ENCODE measurements around the gene BCAS3.
"Not testable (repeated sequence)": the region's sequence is repeated elsewhere in the genome, so short reads cannot be mapped to it uniquely, and the experiment has no call there.

Gene BCAS3

DNA sequence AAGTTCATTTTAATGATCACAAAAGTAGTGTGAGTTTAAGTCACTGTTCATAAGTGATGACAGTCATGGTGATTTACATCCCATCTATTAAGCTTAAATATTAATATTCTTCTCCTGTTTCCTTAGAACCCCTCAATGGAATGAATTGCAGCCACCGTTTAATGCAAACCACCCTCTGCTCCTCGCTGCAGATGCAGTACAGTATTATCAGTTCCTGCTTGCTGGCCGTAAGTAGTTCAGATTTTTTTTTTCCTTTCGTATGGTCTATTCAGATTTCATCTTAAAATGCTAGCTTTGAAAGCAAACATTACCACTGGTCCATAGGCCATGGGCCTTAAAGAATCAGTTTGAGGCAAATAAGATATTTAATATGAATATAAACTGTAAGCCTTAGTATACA lies 363.0 kb downstream of the BCAS3 start:
- no peak for DNase-seq (ENCODE audit: low read depth)
- H3K4me3 ChIP-seq (replicated peaks; ENCODE audit: low read depth, low read length), result no peak overlapping the region
- TF ChIP-seq, protein P1, sequence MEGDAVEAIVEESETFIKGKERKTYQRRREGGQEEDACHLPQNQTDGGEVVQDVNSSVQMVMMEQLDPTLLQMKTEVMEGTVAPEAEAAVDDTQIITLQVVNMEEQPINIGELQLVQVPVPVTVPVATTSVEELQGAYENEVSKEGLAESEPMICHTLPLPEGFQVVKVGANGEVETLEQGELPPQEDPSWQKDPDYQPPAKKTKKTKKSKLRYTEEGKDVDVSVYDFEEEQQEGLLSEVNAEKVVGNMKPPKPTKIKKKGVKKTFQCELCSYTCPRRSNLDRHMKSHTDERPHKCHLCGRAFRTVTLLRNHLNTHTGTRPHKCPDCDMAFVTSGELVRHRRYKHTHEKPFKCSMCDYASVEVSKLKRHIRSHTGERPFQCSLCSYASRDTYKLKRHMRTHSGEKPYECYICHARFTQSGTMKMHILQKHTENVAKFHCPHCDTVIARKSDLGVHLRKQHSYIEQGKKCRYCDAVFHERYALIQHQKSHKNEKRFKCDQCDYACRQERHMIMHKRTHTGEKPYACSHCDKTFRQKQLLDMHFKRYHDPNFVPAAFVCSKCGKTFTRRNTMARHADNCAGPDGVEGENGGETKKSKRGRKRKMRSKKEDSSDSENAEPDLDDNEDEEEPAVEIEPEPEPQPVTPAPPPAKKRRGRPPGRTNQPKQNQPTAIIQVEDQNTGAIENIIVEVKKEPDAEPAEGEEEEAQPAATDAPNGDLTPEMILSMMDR (IDR thresholded peaks at IDR 0.05; ENCODE audit: low read length, missing control alignments), result no peak

- DNase-seq (ENCODE audit: low read depth); H3K4me3 ChIP-seq (replicated peaks; ENCODE audit: low read depth, low read length): not testable (repeated sequence)
These were observed 364.7 kb downstream of the BCAS3 start for GRCh38 chr17:61042348-61042747.

DNA sequence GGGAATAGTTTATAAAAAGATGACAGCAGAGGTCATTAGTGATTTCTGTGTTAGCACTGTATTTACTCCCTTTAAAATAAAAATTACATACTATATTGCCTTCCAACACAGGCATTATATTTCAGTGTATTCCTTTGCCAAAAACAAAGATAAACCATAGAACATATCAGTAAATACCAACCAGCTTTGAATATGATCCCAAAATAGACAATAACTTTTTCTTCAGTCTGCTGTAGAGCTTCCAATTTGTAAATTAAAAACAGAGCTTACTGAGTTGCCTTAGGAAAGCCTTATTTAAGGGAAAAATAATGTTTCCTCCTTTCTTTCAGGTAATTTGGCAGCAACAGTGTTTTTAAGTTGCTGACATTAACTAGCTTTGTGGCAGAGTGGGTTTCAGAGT lies 369.9 kb downstream of the BCAS3 start:
- TF ChIP-seq, protein P1 (IDR thresholded peaks at IDR 0.05; ENCODE audit: low read length, missing control alignments), result no peak
- DNase-seq (ENCODE audit: low read depth), result no peak
- no peak overlapping the region for H3K4me3 ChIP-seq (replicated peaks; ENCODE audit: low read depth, low read length)

DNA sequence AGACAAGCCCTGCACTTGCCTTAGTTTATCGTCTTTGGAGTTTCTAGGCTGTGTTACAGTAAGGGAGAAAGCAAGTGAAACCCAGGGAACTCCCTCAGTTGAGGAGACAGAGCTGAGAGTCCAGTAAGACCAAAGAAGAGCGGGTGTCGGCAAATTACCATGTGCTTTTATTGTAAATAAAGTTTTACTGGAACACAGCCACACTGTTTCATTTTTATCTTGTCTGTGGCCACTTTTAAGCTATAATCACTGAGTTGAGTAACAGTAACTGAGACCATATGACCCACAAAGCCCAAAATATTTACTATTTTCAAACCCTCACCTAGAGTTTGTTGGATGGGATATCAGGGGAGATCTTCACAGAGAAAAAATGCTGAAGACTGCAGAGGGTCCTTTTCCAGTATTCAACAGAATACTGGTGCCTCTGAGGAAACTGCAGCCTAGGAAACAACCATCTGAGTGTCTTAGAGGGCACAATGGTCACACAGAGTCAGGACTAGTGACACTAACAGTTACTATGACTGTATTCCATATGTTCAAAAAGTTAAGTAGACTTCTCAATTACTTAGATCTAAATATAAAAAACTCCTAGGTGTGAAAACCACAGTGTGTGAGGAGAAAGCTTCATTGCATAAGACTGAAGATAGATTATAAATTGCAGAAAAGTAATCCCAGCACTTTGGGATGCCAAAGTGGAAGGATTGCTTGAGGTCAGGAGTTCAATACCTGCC lies 370.9 kb downstream of the BCAS3 start:
- no peak for DNase-seq (ENCODE audit: low read depth)
- no peak overlapping the region for H3K4me3 ChIP-seq (replicated peaks; ENCODE audit: low read depth, low read length)
- TF ChIP-seq, protein P1 (IDR thresholded peaks at IDR 0.05; ENCODE audit: low read length, missing control alignments), result no peak

- TF ChIP-seq, protein P1 (IDR thresholded peaks at IDR 0.05; ENCODE audit: low read length, missing control alignments), result no peak
- H3K4me3 ChIP-seq (replicated peaks; ENCODE audit: low read depth, low read length), result no peak overlapping the region
- DNase-seq (ENCODE audit: low read depth), result no peak
These were observed 375.8 kb downstream of the BCAS3 start for GRCh38 chr17:61053469-61053868.

DNA sequence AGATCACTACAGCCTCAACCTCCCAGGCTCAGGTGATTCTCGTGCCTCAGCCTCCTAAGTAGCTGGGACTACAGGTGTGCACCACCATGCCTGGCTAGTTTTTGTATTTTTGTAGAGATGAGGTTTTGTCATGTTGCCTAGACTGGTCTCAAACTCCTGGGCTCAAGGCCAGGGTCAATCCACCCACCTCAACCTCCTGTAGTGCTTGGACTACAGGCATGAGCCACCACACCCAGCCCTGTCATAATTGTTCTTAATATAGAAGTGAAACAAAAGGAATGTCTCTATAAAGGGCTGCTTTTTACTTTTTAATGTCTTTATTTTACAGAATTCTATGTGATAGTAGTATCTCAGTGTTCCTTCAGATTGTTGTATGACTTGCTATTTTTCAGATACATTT lies 376.8 kb downstream of the BCAS3 start:
- H3K4me3 ChIP-seq (replicated peaks; ENCODE audit: low read depth, low read length), result no peak overlapping the region
- TF ChIP-seq, protein P1 (IDR thresholded peaks at IDR 0.05; ENCODE audit: low read length, missing control alignments), result no peak
- DNase-seq (ENCODE audit: low read depth), result no peak

- TF ChIP-seq, protein P1 (IDR thresholded peaks at IDR 0.05; ENCODE audit: low read length, missing control alignments), result no peak
- no peak overlapping the region for H3K4me3 ChIP-seq (replicated peaks; ENCODE audit: low read depth, low read length)
- DNase-seq (ENCODE audit: low read depth), result no peak
These were observed 379.6 kb downstream of the BCAS3 start for GRCh38 chr17:61057257-61057656.
